Spleen (tissue), 11 donors: Measurements from ENCODE around the gene C11orf91. TPM values are rescaled to one million over a fixed set of nuclear protein-coding genes. Genes with fewer than 3 reads are reported as not detected.
A peak's percentile ranks its signal among the peaks of the same experiment; 100 is the strongest.

Experiments
- DNase-seq: peaks from one replicate; pipeline ENCODE4 v3.0.0-alpha.2; 2020
- H3K27ac ChIP-seq, 8 donors: fragments of 200-600 bp; sonication (generic) in 7 of 8; 1 replicate in 4 of 8; 2 replicates in 4 of 8; pipeline versions ENCODE4 v1.5.0 to v1.8.0; 2016 to 2021; ENCODE audit warnings: inconsistent platforms in 4 of 8, mild to moderate bottlenecking in 4 of 8, moderate library complexity in 1 of 8
- H3K27me3 ChIP-seq, 7 donors: fragments of 200-600 bp; sonication (generic) in 6 of 7; replicated peaks in 1 of 7; 1 replicate in 4 of 7; 2 replicates in 3 of 7; pipeline versions ENCODE4 v1.5.0 to v1.8.0; 2016 to 2021; ENCODE audit warnings: inconsistent platforms in 3 of 7, mild to moderate bottlenecking in 1 of 7
- H3K36me3 ChIP-seq, 6 donors: fragments of 200-600 bp; sonication (generic) in 5 of 6; 1 replicate in 4 of 6; 2 replicates in 2 of 6; pipeline versions ENCODE4 v1.5.0 to v1.8.0; 2016 to 2021; ENCODE audit warnings: inconsistent platforms in 2 of 6
- H3K4me1 ChIP-seq, 6 donors: fragments of 200-600 bp; sonication (generic) in 5 of 6; 1 replicate in 3 of 6; 2 replicates in 3 of 6; pipeline versions ENCODE4 v1.5.0 to v1.8.0; 2016 to 2021; ENCODE audit warnings: inconsistent platforms in 3 of 6
- H3K4me3 ChIP-seq, 8 donors: fragments of 200-600 bp; sonication (generic) in 7 of 8; 1 replicate in 4 of 8; 2 replicates in 4 of 8; pipeline versions ENCODE4 v1.5.0 to v1.8.0; 2016 to 2021; ENCODE audit warnings: inconsistent platforms in 4 of 8, mild to moderate bottlenecking in 4 of 8, moderate library complexity in 2 of 8
- H3K9me3 ChIP-seq, 8 donors: fragments of 200-600 bp; sonication (generic) in 7 of 8; 1 replicate in 4 of 8; 2 replicates in 4 of 8; pipeline versions ENCODE4 v1.5.0 to v1.8.0; 2016 to 2021; ENCODE audit warnings: inconsistent platforms in 4 of 8
- POLR2A ChIP-seq, 3 donors: fragments of 450-650 bp; IDR thresholded peaks; one replicate each; pipeline ENCODE4 v1.5.1; 2017; ENCODE audit warnings: antibody characterized with exemption in 3 of 3, mild to moderate bottlenecking in 1 of 3
- POLR2AphosphoS5 ChIP-seq, 3 donors: sonication (generic); formaldehyde crosslinking; IDR thresholded peaks; one replicate each; pipeline ENCODE4 v1.5.1; 2017; ENCODE audit warnings: antibody characterized with exemption in 3 of 3
- WGBS, 5 donors: extraction: QIAGEN DNeasy Blood & Tissue Kit in 3 of 5; methylation state at CpG; one replicate each; pipeline versions ENCODE4 v1.1.5 to v1.1.7; 2013 to 2018; 5-methylcytosine and 5-hydroxymethylcytosine counted together
- intact Hi-C: fragments of 100-400 bp; cut with DNase I; formaldehyde crosslinking; loops from one replicate; pipeline ENCODE4 v1.15.0; 2023; ENCODE audit warnings: low total_unique reads
- polyA plus RNA-seq, 3 donors: library from polyadenylated mRNA; stranded (reverse); fragments of 200-250 nt; gene quantifications; one replicate each; pipeline ENCODE4 v1.2.1, GENCODE V29; 2013
- total RNA-seq, 7 donors: library from RNA; depleted of rRNA in 3 of 7; stranded (reverse); fragments of >200 nt in 3 of 7; fragmentation: NEBNext Ultra II Directional in 4 of 7; extraction: Animal tissue kit (Norgen Biotek cat#: 25700) in 4 of 7; gene quantifications; one replicate each; pipeline versions ENCODE4 v1.1.0 to v1.2.1, GENCODE V29; 2016 to 2021
- TF ChIP-seq, protein P1 (sequence below), 11 experiments: fragments of 200-600 bp in 7 of 11; fragments of 450-650 bp in 4 of 11; sonication (generic) in 4 of 11; IDR thresholded peaks in 8 of 11; conservative IDR thresholded peaks in 3 of 11; 1 replicate in 7 of 11; 2 replicates in 4 of 11; pipeline versions ENCODE4 v1.4.0 to v1.8.0; 2016 to 2021; ENCODE audit warnings: antibody characterized with exemption in 11 of 11, inconsistent platforms in 4 of 11, mild to moderate bottlenecking in 1 of 11
- donor health status: healthy with polysubstance abuse.
- donor health status: DM: no; HTN: no; CAD: no; lungs with moderate emphysema.
- donor health status: DM: no; HTN: no; CAD: no.
- donor health status: Bipolar disorder and iron deficiency.
- donor health status: healthy.
- donor health status: DM: no; HTN: no; CAD: no.
- donor health status: DM: yes; HTN: yes; CAD: no.

The C11orf91 gene
- total and polyA plus RNA-seq, 10 donors, result 0.85 TPM; not detected in 9

DNA sequence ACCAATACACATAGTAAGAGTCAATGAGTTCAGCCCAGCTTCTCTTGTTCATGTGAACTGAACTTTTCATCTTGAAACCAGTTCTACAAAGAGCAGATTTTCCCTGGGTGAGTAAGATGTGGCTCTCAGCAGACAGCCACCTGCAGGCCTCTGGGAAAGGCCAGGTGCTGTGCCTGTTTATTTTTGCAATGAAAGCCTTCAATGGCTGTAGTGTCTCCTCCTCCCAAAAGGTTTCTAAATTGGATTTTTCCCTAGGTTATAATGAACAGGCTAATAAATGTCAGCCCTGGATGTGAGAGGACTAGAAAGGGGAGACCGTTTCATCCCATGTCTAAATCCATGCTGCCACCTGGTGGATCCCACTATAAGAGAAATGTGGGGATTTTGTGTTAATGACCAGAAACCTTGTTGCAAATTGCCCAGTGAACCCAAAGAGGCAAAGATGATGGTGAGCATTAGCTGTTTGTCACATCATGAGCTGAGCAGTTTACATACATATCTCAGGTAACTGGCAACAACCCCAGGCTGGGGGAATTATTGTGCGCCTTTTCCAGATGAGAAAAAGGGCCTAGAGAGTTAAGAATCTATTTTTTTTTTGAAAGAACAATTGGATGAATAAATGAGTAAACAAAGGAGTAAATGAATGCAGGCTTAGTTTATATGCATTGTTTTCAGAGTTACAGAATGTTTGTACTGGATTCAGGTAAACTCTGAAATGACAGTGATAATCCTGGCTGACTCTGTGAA lies 12.7 kb downstream of the C11orf91 start:
- no peak overlapping the region for H3K4me3 ChIP-seq
- intact Hi-C loops, result loop anchor here (5.0 kb wide), 1 partner anchor 331 kb away; no protein-coding TSS in a partner anchor

DNA sequence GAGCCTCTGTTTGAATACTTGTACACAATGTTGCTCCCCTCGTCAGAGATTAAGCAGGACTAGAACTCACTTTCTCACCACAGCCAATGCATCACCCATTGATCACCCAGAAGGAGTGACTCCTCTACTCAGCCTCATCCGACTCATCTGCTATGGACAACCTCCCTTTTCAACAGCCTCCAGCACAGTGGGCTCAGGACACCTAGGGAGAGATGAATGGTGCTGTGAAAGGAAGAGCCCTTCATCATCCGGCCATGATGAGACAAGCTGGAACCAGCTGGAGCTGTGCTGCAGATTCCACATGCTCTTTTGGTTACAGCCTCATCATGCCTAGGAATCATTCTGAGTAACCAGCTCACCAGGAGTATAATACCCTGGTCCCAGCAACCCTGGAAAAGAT lies 15.5 kb downstream of the C11orf91 start:
- TF ChIP-seq POLR2AphosphoS5 (IDR thresholded peaks at IDR 0.05) (no peak), POLR2A (IDR thresholded peaks at IDR 0.05) (no peak)
- TF ChIP-seq, protein P1, sequence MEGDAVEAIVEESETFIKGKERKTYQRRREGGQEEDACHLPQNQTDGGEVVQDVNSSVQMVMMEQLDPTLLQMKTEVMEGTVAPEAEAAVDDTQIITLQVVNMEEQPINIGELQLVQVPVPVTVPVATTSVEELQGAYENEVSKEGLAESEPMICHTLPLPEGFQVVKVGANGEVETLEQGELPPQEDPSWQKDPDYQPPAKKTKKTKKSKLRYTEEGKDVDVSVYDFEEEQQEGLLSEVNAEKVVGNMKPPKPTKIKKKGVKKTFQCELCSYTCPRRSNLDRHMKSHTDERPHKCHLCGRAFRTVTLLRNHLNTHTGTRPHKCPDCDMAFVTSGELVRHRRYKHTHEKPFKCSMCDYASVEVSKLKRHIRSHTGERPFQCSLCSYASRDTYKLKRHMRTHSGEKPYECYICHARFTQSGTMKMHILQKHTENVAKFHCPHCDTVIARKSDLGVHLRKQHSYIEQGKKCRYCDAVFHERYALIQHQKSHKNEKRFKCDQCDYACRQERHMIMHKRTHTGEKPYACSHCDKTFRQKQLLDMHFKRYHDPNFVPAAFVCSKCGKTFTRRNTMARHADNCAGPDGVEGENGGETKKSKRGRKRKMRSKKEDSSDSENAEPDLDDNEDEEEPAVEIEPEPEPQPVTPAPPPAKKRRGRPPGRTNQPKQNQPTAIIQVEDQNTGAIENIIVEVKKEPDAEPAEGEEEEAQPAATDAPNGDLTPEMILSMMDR (IDR thresholded peaks at IDR 0.05 in 8 of 11, conservative IDR thresholded peaks at IDR 0.05 in 3 of 11), result no peak
- Histone ChIP-seq H3K36me3 (no peaks in the 10 kb centered on the region), H3K27ac (no peak overlapping the region), H3K4me1 (peaks cover 0 to 14% (median 0%) of the 10 kb centered on the region in 6 donors), H3K4me3 (no peak overlapping the region), H3K9me3 (peaks cover 0 to 11% (median 7%) of the 10 kb centered on the region in 8 donors), H3K27me3 (peaks cover 0 to 34% (median 0%) of the 10 kb centered on the region in 7 donors)
- 72 to 92% (median 78%) methylated on average over 3 of the region's 3 CpGs for WGBS, 5 donors
- no peak for DNase-seq
- intact Hi-C loops, result loop anchor here (5.0 kb wide), 1 partner anchor 328 kb away; no protein-coding TSS in a partner anchor

More for the DNA sequence above, 12.7 kb downstream of the C11orf91 start:
- Histone ChIP-seq H3K27ac (no peak overlapping the region), H3K4me1 (peaks cover 0 to 36% (median 9%) of the 10 kb centered on the region in 6 donors), H3K36me3 (no peaks in the 10 kb centered on the region), H3K9me3 (peaks cover 0 to 11% (median 7%) of the 10 kb centered on the region in 8 donors), H3K27me3 (peaks cover 0 to 23% (median 0%) of the 10 kb centered on the region in 7 donors)
- no peak for TF ChIP-seq POLR2A (IDR thresholded peaks at IDR 0.05)
- TF ChIP-seq POLR2AphosphoS5 (IDR thresholded peaks at IDR 0.05), result no peak
- TF ChIP-seq, protein P1 (IDR thresholded peaks at IDR 0.05 in 8 of 11, conservative IDR thresholded peaks at IDR 0.05 in 3 of 11), result peak in 8 of 11 experiments; percentile 19 to 54 (median 44)
- DNase-seq, result no peak
- 58 to 78% (median 62%) methylated on average over 2 of the region's 2 CpGs for WGBS, 5 donors

GRCh38 chr11:33684003-33684706 lies 16.5 kb downstream of the C11orf91 start:
- no peaks in the 10 kb centered on the region for H3K36me3 ChIP-seq
- H3K27me3 ChIP-seq, result peaks cover 0 to 34% (median 0%) of the 10 kb centered on the region in 7 donors
- peaks cover 0 to 5% (median 0%) of the 10 kb centered on the region in 6 donors for H3K4me1 ChIP-seq
- H3K27ac ChIP-seq, result no peak overlapping the region
- H3K9me3 ChIP-seq, result peaks cover 0 to 11% (median 7%) of the 10 kb centered on the region in 8 donors
- intact Hi-C loops, result no loop called here
- H3K4me3 ChIP-seq, result no peak overlapping the region
- TF ChIP-seq POLR2A (IDR thresholded peaks at IDR 0.05) (no peak), POLR2AphosphoS5 (IDR thresholded peaks at IDR 0.05) (no peak)
- TF ChIP-seq, protein P1 (IDR thresholded peaks at IDR 0.05 in 8 of 11, conservative IDR thresholded peaks at IDR 0.05 in 3 of 11), result no peak
- DNase-seq, result no peak
- WGBS, 5 donors, result 65 to 85% (median 78%) methylated on average over 5 of the region's 5 CpGs

DNA sequence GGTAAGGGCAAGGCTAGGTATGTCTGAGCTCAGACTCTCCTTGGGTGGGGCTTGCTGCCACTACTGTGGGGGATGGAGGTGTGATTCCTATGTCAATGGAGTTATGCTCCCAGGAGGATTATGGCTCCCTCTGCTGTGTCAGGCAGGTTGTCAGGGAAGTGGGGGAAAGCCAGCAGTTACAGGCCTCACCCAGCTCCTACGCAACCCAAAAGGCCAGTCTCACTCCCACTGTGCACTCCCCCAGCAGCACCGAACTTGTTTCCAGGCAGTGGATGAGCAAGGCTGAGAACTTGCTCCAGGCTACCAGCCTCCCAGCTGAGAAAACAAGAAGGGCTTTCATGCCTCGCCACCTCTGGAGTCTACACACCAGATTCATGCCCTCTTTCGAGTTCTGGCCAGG lies 18.2 kb downstream of the C11orf91 start:
- Histone ChIP-seq H3K27me3 (peaks cover 0 to 34% (median 0%) of the 10 kb centered on the region in 7 donors), H3K27ac (no peak overlapping the region), H3K4me3 (no peak overlapping the region), H3K36me3 (no peaks in the 10 kb centered on the region), H3K4me1 (no peaks in the 10 kb centered on the region), H3K9me3 (peaks cover 0 to 17% (median 8%) of the 10 kb centered on the region in 8 donors)
- intact Hi-C loops, result no loop called here
- DNase-seq, result no peak
- no peak for TF ChIP-seq POLR2AphosphoS5 (IDR thresholded peaks at IDR 0.05)
- TF ChIP-seq, protein P1 (IDR thresholded peaks at IDR 0.05 in 8 of 11, conservative IDR thresholded peaks at IDR 0.05 in 3 of 11), result no peak
- TF ChIP-seq POLR2A (IDR thresholded peaks at IDR 0.05), result no peak
- WGBS, 5 donors, result 83 to 91% (median 89%) methylated on average over 4 of the region's 4 CpGs
